ENCODE data around the gene MYO1G. TPM values are rescaled to one million over a fixed set of nuclear protein-coding genes. Genes with fewer than 3 reads are reported as not detected.

The MYO1G gene
- total and polyA plus RNA-seq, 9 of the 15 experiments (the other 6 are each of a cell fraction or from before 2014, with no cell fraction given), result 0.03 to 0.62 (median 0.13) TPM; not detected in 1

DNA sequence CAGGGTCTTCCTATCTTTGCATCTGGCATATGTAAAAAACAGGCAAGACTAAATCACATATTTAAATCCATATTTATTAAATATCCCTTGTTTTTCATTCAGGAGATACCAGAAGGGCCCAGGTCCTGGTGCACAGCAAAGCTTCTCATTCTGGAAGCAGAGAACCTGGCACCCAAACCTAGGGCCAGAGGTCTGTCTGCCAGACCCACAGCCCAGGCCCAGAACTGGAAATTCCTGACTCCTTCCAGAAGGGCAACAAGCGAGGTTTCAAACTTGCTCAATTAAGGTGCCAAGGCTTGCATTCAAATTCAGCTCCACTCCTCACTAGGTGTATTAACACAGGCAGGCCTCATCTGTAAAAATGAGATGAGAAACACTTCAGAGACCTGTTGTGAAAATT is 4.2 kb upstream of the MYO1G start:
- POLR2A ChIA-PET, result interaction anchor here (0.6 to 7.4 kb wide), 11 partner anchors 8 to 153 kb away, joined by 3 to 141 read pairs (median 4); no protein-coding TSS in a partner anchor
- Histone ChIP-seq H3K4me2 (ENCODE audit: insufficient read depth, low read length) (peak overlapping the region; percentile 100), H3K4me1 (replicated peaks in 1 of 2; ENCODE audit: control insufficient read depth in 2 of 2, insufficient read depth in 2 of 2, low read length in 2 of 2) (peaks cover 29 to 34% of the 10 kb centered on the region in 2 experiments; a peak in 4 of 5 replicates), H3K27me3 (ENCODE audit: control insufficient read depth in 2 of 2, insufficient read depth in 2 of 2, low read length in 2 of 2) (no peaks in the 10 kb centered on the region), H3K79me2 (ENCODE audit: control insufficient read depth, insufficient read depth, low read length) (peaks cover 53% of the 10 kb centered on the region), H3K36me3 (ENCODE audit: control insufficient read depth, insufficient read depth, low read length) (peaks cover 64% of the 10 kb centered on the region), H3K4me3 (no peak overlapping the region; the same call in 1 of the 2 replicates), H2AFZ (ENCODE audit: low read depth, low read length) (no peak overlapping the region), H3K9ac (ENCODE audit: insufficient read depth in 1 of 2, low read depth in 2 of 2, low read length in 2 of 2) (peak overlapping the region in 1 of 2 experiments; percentile 99; a peak in 1 of 4 replicates), H3K27ac (ENCODE audit: extremely low read depth, low read depth, low read length) (no peak overlapping the region; the same call in 2 of the 3 replicates), H3K9me1 (ENCODE audit: control insufficient read depth, insufficient read depth, low read length) (no peaks in the 10 kb centered on the region), H4K20me1 (replicated peaks; ENCODE audit: control insufficient read depth, insufficient read depth, low read length) (peaks cover 24% of the 10 kb centered on the region), H3K9me3 (replicated peaks; ENCODE audit: control insufficient read depth, insufficient read depth, low read depth, low read length) (no peaks in the 10 kb centered on the region; the same call in 1 of the 2 replicates)
- TF ChIP-seq ZNF766 (CRISPR knock-in tag; conservative IDR thresholded peaks at IDR 0.05), result no peak
- TF ChIP-seq LCOR (CRISPR knock-in tag; IDR thresholded peaks at IDR 0.05), result no peak
- CTCF ChIA-PET (ENCODE audit: low intra/inter-chr PET ratio), result no interaction called here
- ATAC-seq, result no peak
- no peak for FAIRE-seq
- DNase-seq (ENCODE audit: extremely low read depth in 1 of 4, low spot score in 3 of 4), result no peak
- intact Hi-C loops (cut with micrococcal nuclease) (no loop called here), in situ Hi-C loops (cut with MboI) (no loop called here)
- WGBS (ENCODE audit: insufficient coverage, low coverage, missing lambda C conversion rate), result 71% methylated on average over 1 of the region's 1 CpG
- no TSS peak for BruUV-seq (replicated peaks)

DNA sequence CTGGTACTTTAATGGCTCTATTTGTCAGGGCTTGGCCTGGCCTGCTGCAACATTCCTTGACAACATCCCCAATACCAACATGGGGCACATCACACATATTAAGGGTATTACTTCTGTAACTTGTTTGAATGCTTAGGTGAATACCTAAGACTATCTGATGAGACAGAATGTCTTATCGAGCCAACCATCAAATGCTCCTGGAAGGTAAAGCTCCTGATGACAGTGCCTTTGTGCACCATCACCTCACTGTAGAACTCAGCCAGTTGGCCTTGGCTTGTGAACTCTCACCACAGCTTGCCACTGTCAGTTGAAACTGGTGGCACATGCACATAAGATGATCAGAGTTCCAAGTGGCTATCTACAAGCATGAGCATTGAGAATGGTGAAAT is 3.7 kb upstream of the MYO1G start:
- Histone ChIP-seq H3K4me1 (replicated peaks in 1 of 2; ENCODE audit: control insufficient read depth in 2 of 2, insufficient read depth in 2 of 2, low read length in 2 of 2) (peaks cover 26 to 38% of the 10 kb centered on the region in 2 experiments; a peak in 4 of 5 replicates), H3K9ac (ENCODE audit: insufficient read depth in 1 of 2, low read depth in 2 of 2, low read length in 2 of 2) (no peak overlapping the region), H3K9me1 (ENCODE audit: control insufficient read depth, insufficient read depth, low read length) (no peaks in the 10 kb centered on the region), H3K36me3 (ENCODE audit: control insufficient read depth, insufficient read depth, low read length) (peaks cover 64% of the 10 kb centered on the region), H3K27ac (ENCODE audit: extremely low read depth, low read depth, low read length) (no peak overlapping the region; the same call in 2 of the 3 replicates), H2AFZ (ENCODE audit: low read depth, low read length) (no peak overlapping the region), H3K4me2 (ENCODE audit: insufficient read depth, low read length) (no peak overlapping the region), H3K4me3 (no peak overlapping the region), H3K79me2 (ENCODE audit: control insufficient read depth, insufficient read depth, low read length) (peaks cover 49% of the 10 kb centered on the region), H3K27me3 (ENCODE audit: control insufficient read depth in 2 of 2, insufficient read depth in 2 of 2, low read length in 2 of 2) (no peaks in the 10 kb centered on the region), H3K9me3 (replicated peaks; ENCODE audit: control insufficient read depth, insufficient read depth, low read depth, low read length) (no peaks in the 10 kb centered on the region; the same call in 1 of the 2 replicates), H4K20me1 (replicated peaks; ENCODE audit: control insufficient read depth, insufficient read depth, low read length) (peaks cover 24% of the 10 kb centered on the region)
- FAIRE-seq (no peak), DNase-seq (ENCODE audit: extremely low read depth in 1 of 4, low spot score in 3 of 4) (no peak), ATAC-seq (no peak)
- POLR2A ChIA-PET, result interaction anchor here (0.6 to 7.4 kb wide), 10 partner anchors 8 to 154 kb away, joined by 3 to 141 read pairs (median 4); no protein-coding TSS in a partner anchor
- CTCF ChIA-PET (ENCODE audit: low intra/inter-chr PET ratio), result no interaction called here
- TF ChIP-seq RBFOX2 (IDR thresholded peaks at IDR 0.05; ENCODE audit: low read depth, low read length) (0 out of 2 replicates have a peak, but pooled peaks have one; percentile 12), FUS (optimal IDR thresholded peaks at IDR 0.05; ENCODE audit: low read depth, low read length) (no peak), ZNF644 (tag; IDR thresholded peaks at IDR 0.05; ENCODE audit: low read depth) (no peak), TEAD4 (IDR thresholded peaks at IDR 0.05; ENCODE audit: low read length) (peak; percentile 30; the same call in 1 of the 2 replicates), TEAD4 (CRISPR knock-in tag; IDR thresholded peaks at IDR 0.05; ENCODE audit: borderline replicate concordance) (no peak), SUPT5H (IDR thresholded peaks at IDR 0.05) (peak; percentile 67; the same call in 1 of the 2 replicates), POLR2AphosphoS2 (IDR thresholded peaks at IDR 0.05; ENCODE audit: low read length) (peak; percentile 75), MYNN (IDR thresholded peaks at IDR 0.05) (0 out of 2 replicates have a peak, but pooled peaks have one; percentile 40), MYNN (CRISPR knock-in tag; IDR thresholded peaks at IDR 0.05) (no peak), SIN3A (IDR thresholded peaks at IDR 0.05; ENCODE audit: borderline replicate concordance in 2 of 2, control insufficient read depth in 1 of 2, low read depth in 2 of 2, low read length in 2 of 2) (0 out of 4 replicates have a peak, but pooled peaks of 1 of the 2 experiments have one; percentile 11), EHMT2 (IDR thresholded peaks at IDR 0.05) (no peak), POLR2AphosphoS5 (IDR thresholded peaks at IDR 0.05; ENCODE audit: control insufficient read depth, insufficient read depth, low read depth, low read length) (0 out of 2 replicates have a peak, but pooled peaks have one; percentile 13), ZNF121 (CRISPR knock-in tag; conservative IDR thresholded peaks at IDR 0.05) (no peak)
- TF ChIP-seq, protein P1, sequence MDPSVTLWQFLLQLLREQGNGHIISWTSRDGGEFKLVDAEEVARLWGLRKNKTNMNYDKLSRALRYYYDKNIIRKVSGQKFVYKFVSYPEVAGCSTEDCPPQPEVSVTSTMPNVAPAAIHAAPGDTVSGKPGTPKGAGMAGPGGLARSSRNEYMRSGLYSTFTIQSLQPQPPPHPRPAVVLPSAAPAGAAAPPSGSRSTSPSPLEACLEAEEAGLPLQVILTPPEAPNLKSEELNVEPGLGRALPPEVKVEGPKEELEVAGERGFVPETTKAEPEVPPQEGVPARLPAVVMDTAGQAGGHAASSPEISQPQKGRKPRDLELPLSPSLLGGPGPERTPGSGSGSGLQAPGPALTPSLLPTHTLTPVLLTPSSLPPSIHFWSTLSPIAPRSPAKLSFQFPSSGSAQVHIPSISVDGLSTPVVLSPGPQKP (CRISPR knock-in tag; IDR thresholded peaks at IDR 0.05), result no peak
- BruUV-seq (replicated peaks), result no TSS peak
- 65% methylated on average over 1 of the region's 1 CpG for WGBS (ENCODE audit: insufficient coverage, low coverage, missing lambda C conversion rate)
- intact Hi-C loops (cut with micrococcal nuclease) (no loop called here), in situ Hi-C loops (cut with MboI) (no loop called here)
